Activated B cell treated with CpG ODN at 0.5 μM for 24 hours (primary cell): ENCODE results near the gene STARD4. TPM values are rescaled to one million over a fixed set of nuclear protein-coding genes. Genes with fewer than 3 reads are reported as not detected.

Experiments used
- ATAC-seq: fragments of 200-7000 bp; cut with Tn5 transposase; one replicate; pipeline ENCODE4 v1.10.0; 2021; ENCODE audit warnings: low read depth, mild to moderate bottlenecking, moderate library complexity
- CTCF ChIA-PET: fragments of 350-600 bp; sonication (Branson Sonifier 250); formaldehyde crosslinking; loops from one replicate; lab custom pipeline; 2021; ENCODE audit warnings: antibody characterized with exemption; lab: Charles Lee
- POLR2A ChIA-PET: fragments of 350-600 bp; sonication (Branson Sonifier 250); formaldehyde crosslinking; loops from one replicate; lab custom pipeline; 2021; ENCODE audit warnings: antibody characterized with exemption; lab: Charles Lee
- DNase-seq: peaks from one replicate; pipeline ENCODE4 v3.0.0; 2022
- H3K27ac Mint-ChIP-seq: one replicate; pipeline ENCODE4 v1.8.0; 2020; ENCODE audit warnings: mixed read lengths
- H3K27me3 Mint-ChIP-seq: one replicate; pipeline ENCODE4 v1.8.0; 2021; ENCODE audit warnings: mixed read lengths
- H3K36me3 Mint-ChIP-seq: one replicate; pipeline ENCODE4 v1.8.0; 2021; ENCODE audit warnings: low read depth, mixed read lengths
- H3K4me1 Mint-ChIP-seq: one replicate; pipeline ENCODE4 v1.8.0; 2021; ENCODE audit warnings: mixed read lengths
- H3K4me3 Mint-ChIP-seq: one replicate; pipeline ENCODE4 v1.8.0; 2020; ENCODE audit warnings: mild to moderate bottlenecking, mixed read lengths
- H3K9me3 Mint-ChIP-seq: one replicate; pipeline ENCODE4 v1.8.0; 2020; ENCODE audit warnings: mixed read lengths
- CTCF ChIP-seq: fragments of 200-600 bp; IDR thresholded peaks from one replicate; pipeline ENCODE4 v1.8.0; 2022; ENCODE audit warnings: antibody characterized with exemption, mild to moderate bottlenecking
- intact Hi-C: fragments of 100-400 bp; cut with micrococcal nuclease; formaldehyde crosslinking; loops from one replicate; pipeline ENCODE4 v1.15.1; 2024
- total RNA-seq: library from RNA; stranded (reverse); gene quantifications from 2 replicates; pipeline ENCODE4 v1.2.3, GENCODE V29; 2022

STARD4 gene
- total RNA-seq, 1 donor from 2014 or later = 40.3 TPM

DNA sequence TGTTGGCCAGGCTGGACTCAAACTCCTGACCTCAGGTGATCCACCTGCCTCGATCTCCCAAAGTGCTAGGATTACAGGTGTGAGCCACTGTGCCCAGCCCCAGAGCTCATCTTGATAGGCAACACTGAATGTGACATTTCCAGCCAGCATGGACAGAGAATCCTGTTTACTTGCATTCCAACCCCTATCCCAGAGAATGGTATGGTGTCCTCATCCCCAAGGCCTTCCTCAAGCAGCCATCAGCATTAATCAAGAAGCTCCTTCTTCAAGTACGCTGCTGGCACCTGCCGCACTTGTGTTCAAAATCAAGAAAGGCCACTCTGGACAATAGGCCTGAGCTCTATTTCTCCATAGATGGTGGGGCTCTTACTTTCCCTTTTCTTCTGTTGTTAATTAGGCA, 40.2 kb downstream of the STARD4 start:
- no peak for TF ChIP-seq CTCF
- H3K27me3 Mint-ChIP-seq = no peaks in the 10 kb centered on the region
- H3K4me1 Mint-ChIP-seq = peaks cover 2% of the 10 kb centered on the region
- DNase-seq (no peak), ATAC-seq (no peak)
- POLR2A ChIA-PET = no interaction called here
- H3K36me3 Mint-ChIP-seq = no peaks in the 10 kb centered on the region
- H3K9me3 Mint-ChIP-seq = peaks cover 4% of the 10 kb centered on the region
- intact Hi-C loops = no loop called here
- H3K4me3 Mint-ChIP-seq = no peak overlapping the region
- no peak overlapping the region for H3K27ac Mint-ChIP-seq
- CTCF ChIA-PET = no interaction called here

GRCh38 chr5:111469903-111470302, 42.4 kb downstream of the STARD4 start:
- ATAC-seq (no peak), DNase-seq (no peak)
- ChIA-PET POLR2A (no interaction called here), CTCF (no interaction called here)
- H3K27ac Mint-ChIP-seq = no peak overlapping the region
- intact Hi-C loops = no loop called here
- no peak overlapping the region for H3K4me3 Mint-ChIP-seq
- no peak for TF ChIP-seq CTCF
- H3K27me3 Mint-ChIP-seq = no peaks in the 10 kb centered on the region
- no peaks in the 10 kb centered on the region for H3K36me3 Mint-ChIP-seq
- H3K4me1 Mint-ChIP-seq = peaks cover 2% of the 10 kb centered on the region
- peaks cover 4% of the 10 kb centered on the region for H3K9me3 Mint-ChIP-seq

DNA sequence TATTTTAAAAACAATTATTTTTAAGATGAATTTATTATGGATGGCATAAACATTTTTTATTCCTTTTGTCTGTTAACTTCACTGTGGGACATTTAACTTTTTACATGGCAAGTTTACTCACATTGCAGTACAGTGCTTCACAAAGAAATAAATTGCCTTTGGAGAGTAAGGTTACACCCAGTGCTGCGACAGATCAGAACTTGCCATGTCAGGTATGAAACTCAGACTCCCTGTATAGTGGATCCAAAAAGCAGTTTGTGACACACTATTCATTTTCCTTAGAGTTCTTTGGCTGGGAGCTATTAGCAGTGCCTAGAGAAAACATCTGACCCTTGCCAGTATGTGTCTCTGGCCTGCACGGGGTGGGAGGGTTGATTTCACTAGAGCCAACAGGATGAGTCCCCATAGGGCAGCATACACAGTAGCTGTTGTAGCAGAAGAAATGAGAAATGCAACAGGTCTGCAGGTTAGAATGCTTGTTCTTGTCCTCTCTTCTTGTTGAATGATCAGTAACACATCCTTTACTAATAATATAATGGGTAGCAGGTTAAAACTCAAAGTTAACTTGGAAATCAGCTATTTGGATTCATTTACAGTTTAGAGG, 42.9 kb downstream of the STARD4 start:
- POLR2A ChIA-PET = no interaction called here
- Mint-ChIP-seq H3K4me3 (no peak overlapping the region), H3K4me1 (peaks cover 2% of the 10 kb centered on the region), H3K36me3 (no peaks in the 10 kb centered on the region), H3K27me3 (no peaks in the 10 kb centered on the region), H3K27ac (no peak overlapping the region), H3K9me3 (peaks cover 4% of the 10 kb centered on the region)
- intact Hi-C loops = no loop called here
- CTCF ChIA-PET = no interaction called here
- DNase-seq (no peak), ATAC-seq (no peak)
- no peak for TF ChIP-seq CTCF

DNA sequence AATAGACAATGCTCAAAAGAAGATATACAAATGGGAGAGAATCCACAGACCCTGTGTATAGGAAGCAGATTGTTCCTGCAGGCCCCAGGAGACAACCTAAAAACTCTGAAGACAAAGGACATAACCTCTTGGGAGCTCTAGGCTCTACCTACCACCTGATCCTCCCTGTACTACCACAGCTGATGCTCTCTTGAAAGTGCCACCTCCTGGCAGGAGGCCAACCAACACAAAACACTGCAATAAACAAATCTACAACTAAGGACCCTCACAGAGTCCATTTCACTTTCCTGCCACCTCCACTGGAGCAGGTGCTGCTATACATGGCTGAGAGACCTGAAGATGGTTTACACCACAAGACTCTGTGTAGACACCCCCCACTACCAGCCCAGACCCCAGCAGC, 49.0 kb downstream of the STARD4 start:
- no peak for DNase-seq
- intact Hi-C loops = no loop called here
- Mint-ChIP-seq H3K36me3 (no peaks in the 10 kb centered on the region), H3K9me3 (no peaks in the 10 kb centered on the region), H3K27ac (no peak overlapping the region), H3K4me1 (no peaks in the 10 kb centered on the region), H3K4me3 (no peak overlapping the region), H3K27me3 (no peaks in the 10 kb centered on the region)
- ChIA-PET POLR2A (no interaction called here), CTCF (no interaction called here)
- no peak for ATAC-seq
- no peak for TF ChIP-seq CTCF

GRCh38 chr5:111461934-111462333, 50.4 kb downstream of the STARD4 start:
- no peak for ATAC-seq
- ChIA-PET CTCF (no interaction called here), POLR2A (no interaction called here)
- DNase-seq = no peak
- Mint-ChIP-seq H3K4me1 (no peaks in the 10 kb centered on the region), H3K36me3 (no peaks in the 10 kb centered on the region), H3K27me3 (no peaks in the 10 kb centered on the region), H3K9me3 (no peaks in the 10 kb centered on the region), H3K27ac (no peak overlapping the region), H3K4me3 (no peak overlapping the region)
- TF ChIP-seq CTCF = no peak
- intact Hi-C loops = no loop called here
